ENCODE data around the gene STPG3. TPM values are rescaled to one million over a fixed set of nuclear protein-coding genes. Genes with fewer than 3 reads are reported as not detected.

Gene STPG3
- polyA plus RNA-seq, 12 donors: 0.24 to 0.54 (median 0.30) TPM; not detected in 6

DNA sequence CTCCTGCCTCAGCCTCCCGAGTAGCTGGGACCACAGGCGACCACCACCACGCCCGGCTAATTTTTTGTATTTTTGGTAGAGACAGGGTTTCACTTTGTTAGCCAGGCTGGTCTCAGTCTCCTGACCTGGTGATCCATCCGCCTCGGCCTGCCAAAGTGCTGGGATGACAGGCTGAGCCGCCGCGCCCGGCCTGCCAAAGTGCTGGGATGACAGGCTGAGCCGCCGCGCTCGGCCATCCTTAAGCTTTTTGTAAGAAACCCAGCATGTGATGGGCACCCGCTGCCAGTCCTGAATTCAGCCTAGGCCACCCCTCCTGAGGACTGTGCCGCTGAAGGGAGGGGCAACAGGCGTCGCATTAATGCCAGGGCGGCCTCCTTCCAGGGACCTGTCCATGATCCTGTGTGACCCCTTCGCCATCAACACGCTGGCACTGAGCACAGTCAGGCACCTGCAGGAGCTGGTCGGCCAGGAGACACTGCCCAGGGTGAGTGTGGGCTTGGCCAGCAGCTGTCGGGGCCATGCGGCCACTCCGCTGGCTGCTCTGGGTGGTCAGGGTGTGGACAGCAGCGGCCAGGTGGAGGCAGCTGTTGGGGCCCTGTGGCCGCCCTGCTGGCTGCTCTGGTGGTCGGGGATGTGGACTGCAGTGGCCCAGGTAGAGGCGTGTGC, 14.5 kb downstream of the STPG3 start:
- no peak for DNase-seq

DNA sequence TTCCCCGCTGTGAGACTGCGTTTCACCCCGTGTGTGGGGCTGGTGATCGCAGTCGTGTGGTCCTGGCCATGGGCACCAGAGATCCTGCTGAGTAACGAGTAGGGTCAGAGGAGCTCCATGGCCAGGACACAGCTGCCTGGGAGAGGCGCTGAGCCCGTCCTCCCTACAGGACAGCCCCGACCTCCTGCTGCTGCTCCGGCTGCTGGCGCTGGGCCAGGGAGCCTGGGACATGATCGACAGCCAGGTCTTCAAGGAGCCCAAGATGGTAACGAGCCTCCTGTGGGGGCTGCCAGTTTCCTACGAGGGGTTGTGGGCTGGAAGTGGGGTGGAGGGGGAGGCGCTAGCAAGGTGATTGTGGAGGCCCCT, 15.1 kb downstream of the STPG3 start:
- no peak for DNase-seq

DNA sequence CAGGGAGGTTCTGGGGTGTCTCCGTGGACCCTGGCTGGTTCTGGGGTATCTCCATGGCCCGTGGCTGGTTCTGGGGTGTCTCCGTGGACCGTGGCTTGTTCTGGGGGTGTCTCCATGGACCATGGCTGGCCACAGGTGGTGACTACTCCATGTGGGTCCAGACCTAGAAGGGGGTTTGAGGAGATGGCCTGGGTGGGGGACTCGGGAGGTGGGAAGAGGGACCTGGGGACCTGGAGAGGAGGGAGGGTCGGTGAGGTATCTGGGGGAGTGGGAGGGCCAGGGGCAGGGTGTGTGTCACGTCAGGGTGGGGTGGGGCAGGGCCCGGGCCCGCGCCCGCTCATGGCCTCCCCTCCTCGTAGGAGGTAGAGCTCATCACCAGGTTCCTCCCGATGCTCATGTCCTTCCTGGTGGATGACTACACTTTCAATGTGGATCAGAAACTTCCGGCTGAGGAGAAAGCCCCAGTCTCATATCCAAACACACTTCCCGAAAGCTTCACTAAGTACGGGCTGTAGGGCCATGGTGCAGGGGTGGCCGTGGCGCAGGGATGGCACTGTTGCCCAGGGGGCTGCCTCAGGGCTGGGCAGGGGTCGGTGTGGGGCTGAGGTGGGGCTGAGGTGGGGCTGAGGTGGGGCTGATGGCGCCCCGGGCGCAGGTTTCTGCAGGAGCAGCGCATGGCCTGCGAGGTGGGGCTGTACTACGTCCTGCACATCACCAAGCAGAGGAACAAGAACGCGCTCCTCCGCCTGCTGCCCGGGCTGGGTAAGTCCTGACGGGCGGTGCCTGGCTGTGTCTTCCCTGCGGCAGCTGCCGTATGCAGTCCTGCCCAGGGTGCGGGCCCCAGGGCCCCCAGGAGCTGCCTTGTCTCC, 15.7 kb downstream of the STPG3 start:
- no peak for DNase-seq

DNA sequence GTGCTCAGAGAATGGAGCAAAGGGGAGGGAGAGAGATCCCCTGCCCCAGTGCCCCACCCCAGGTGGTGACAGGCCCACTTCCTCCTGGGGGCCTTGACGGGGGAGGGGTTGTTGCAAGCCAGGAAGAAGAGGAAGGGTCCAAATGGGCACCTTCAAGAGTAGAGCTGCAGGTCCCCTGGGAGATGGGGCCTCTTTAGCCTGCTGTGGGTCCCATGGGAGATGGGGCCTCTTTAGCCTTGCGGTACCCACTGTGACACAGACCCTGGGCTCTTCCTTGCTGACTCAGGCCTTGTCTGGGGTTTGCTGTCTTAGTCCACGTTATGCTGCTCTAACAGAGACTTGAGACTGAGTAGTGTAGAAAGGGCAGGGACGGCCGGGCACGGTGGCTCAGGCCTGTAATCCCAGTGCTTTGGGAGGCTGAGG, 16.9 kb downstream of the STPG3 start:
- DNase-seq: no peak

DNA sequence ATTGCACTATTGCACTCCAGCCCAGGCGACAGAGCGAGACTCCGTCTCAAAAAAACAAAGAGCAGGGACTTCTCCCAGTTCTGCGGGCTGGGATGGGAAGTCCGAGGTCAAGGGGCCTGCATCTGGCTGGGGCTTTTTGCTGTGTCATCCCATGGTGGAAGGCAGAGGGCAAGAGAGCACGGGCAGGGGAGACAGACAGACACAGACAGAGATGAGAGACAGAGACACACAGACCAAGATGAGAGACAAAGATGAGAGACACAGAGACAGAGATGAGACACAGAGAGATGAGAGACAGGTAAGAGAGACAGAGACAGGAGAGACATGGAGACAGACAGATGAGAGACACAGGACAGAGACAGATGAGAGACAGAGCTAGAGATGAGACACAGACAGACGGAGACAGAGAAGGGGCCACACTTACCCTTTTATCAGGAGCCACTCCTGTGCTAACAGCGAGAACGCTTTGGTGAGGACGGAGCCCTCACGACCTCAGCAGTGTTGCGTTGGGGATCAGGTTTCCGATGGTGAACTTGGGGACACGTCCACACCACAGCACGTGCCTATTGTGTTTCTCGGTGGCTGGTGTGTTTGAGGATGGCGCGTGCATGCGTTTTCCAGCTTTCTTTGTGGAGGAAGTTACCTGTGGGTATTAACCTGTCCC, 17.6 kb downstream of the STPG3 start:
- no peak for DNase-seq

DNA sequence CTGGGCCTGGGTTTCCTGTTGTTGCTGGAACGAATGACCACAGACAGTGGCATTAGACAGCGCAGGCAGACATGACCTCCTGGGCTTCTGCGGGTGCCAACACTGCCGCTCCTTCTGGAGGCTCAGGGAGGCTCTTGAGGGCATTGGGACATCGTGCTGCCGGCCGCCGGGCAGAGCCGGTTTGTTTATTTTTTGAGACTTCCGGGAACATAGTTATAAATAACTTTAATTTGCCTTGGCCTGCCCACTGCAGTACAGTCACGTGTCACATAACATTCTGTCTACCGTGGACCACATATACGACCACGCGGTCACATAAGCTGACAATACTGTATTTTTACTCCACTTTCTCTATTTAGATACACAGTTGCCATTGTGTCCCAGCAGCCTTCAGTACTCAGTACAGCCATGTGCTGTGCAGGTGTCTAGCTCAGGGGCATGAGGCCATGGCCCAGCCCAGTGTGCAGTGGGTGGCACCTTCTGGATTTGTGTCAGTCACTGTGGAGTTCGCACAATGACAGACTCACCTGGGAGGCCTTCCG, 18.2 kb downstream of the STPG3 start:
- no peak for DNase-seq

DNA sequence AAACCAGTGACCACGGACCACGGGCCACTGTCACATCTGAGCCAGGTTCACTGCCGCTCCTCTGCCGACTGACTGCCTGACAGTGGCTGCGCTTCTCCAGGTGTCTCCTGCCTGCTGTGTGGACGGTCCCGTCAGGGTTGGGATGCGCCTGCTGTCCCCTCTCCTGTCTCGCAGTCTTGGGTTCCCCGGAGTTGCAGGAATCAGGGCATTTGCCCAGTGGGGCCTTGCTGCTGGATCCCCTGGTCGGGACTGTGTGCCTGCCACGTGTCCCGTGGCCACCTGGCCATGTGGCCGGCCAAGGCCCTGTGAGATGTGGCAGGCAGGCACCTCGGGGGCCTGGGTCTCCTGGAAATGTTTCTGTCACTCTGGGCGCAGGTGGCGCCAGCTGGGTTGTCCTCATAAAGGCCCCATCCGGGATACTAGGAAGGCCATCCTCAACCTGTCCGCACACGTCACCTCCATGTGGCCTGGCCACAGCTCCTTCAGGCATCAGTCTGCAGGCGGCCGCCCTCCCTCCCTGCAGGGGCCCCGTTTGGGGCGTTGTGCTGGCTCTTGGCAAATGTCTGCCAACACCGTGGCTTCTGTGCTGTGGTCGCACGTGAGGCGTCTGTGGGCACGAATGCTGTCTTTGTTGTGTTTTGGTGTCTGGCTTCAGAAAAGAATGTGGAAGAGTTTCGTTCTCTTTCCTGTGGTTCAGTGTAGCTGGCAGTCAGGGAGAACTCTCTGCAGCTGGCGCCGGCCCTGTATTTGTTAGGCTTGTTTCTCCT, 20.0 kb downstream of the STPG3 start:
- DNase-seq: no peak

DNA sequence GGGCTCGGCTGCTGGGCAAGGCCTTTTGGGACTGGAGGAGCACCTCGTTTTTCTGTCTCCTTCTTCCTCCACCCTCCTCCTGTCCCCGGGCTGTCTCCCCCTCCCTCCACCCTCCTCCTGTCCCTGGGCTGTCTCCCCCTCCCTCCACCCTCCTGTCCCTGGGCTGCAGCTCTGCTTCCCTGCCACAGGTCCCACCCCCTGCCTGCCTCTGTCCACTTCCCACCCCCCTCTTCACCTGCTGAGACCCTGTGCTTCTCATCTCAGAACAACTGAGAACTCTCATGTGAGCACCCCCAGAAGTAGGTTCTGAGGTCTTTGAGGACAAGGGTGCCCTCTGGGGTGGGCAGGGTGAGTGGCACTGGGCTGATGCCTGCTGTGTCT, 20.6 kb downstream of the STPG3 start:
- no peak for DNase-seq

DNA sequence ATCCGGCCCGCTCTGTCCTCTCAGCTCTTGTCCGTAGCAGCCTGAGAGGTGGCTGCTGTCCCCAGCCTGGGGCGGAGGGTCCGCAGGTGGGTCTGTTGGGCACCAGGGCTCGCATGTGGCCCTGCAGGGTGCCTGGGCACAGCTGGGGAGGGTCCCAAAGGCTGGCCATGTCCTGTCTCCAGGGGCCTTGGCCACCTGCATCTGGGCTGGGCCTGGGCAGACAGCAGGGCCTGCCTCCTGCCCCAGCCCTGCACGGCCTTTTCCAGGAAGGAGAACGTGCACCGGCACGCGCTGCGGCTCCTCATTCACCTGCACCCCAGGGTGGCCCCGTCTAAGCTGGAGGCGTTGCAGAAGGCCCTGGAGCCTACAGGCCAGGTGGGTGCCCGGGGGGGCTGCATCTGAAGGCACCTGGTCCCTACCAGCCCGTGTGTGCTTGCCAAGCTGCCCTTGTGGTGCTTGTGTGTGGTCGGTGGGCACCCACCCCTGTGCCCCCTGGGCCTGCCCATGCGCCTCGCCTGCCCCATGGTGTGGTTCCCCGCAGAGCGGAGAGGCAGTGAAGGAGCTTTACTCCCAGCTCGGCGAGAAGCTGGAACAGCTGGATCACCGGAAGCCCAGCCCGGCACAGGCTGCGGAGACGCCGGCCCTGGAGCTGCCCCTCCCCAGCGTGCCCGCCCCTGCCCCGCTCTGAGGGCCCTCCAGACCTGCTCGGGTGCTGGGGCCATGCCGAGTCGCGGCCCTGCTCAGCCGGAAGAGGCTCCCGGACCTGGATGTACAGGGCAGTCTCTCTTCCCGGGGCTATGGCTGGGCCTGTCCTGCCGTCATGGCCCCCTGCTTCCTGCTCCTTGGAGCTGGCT, 21.4 kb downstream of the STPG3 start:
- no peak for DNase-seq

DNA sequence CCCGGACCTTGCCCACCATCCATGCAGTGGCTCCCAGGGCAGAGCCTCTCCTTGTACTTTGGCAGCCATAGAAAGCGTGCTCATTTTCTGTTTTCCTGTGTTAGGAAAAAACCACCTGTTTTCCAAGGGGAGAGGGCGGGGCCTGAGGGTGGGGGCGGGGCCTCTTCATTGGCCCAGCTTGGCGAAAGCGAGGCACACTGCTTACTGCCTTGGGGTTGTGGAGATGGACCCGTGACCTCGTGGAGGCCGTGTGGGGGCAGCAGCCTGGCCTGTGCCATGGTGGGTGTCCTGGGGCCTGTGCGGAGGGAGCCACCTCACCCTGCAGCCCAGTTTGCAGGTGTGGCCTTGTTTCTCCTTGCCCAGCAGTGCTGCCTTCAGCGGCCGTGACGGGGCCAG, 22.0 kb downstream of the STPG3 start:
- no peak for DNase-seq

DNA sequence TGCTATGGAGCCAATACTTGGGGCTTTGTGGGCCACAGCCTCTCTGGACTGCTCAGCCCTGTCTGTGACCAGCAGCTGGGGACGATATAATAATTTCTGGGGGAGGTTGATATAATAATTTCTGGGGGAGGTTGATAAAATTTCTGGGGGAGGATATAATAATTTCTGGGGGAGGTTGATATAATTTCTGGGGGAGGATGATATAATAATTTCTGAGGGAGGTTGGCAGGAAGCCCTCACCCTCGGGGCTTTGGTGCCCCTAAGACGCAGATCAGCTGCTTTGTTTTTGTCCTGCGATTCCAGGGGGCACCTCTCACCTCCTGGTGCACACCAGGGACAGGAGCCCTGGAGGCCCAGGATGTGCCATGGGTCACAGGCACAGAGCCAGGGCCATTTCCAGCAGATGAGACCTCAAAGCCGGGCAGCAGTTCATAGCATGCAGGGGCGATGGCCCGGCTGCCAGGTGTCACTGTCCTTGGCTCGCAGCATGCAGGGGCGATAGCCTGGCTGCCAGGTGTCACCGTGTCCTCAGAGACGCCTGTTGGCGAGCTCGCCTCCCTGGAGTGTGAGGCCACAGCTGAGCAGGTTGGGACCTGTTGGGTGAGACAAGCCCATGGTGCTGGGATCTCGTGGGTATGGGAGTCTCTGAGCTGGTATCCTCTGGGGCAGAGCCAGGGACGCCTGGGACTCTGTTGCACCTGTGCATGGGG, 22.7 kb downstream of the STPG3 start:
- no peak for DNase-seq

DNA sequence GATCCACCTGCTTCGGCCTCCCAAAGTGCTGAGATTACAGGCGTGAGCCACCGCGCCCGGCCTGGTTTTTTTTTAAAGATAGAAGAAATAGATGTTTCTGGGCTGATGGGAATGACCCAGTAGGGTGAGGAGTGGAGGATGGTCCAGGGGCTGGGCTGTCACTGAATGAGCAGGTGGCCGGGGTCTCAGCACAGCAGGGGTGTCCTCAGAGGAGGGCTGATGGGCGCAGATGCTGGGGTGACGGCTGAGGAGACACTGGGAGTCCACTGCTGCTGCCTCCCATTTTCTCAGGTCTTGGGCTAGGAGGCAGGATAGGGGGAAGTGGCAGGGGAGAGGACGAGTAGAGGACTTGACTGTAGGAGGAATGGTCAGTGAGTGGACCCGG, 24.1 kb downstream of the STPG3 start:
- no peak for DNase-seq

DNA sequence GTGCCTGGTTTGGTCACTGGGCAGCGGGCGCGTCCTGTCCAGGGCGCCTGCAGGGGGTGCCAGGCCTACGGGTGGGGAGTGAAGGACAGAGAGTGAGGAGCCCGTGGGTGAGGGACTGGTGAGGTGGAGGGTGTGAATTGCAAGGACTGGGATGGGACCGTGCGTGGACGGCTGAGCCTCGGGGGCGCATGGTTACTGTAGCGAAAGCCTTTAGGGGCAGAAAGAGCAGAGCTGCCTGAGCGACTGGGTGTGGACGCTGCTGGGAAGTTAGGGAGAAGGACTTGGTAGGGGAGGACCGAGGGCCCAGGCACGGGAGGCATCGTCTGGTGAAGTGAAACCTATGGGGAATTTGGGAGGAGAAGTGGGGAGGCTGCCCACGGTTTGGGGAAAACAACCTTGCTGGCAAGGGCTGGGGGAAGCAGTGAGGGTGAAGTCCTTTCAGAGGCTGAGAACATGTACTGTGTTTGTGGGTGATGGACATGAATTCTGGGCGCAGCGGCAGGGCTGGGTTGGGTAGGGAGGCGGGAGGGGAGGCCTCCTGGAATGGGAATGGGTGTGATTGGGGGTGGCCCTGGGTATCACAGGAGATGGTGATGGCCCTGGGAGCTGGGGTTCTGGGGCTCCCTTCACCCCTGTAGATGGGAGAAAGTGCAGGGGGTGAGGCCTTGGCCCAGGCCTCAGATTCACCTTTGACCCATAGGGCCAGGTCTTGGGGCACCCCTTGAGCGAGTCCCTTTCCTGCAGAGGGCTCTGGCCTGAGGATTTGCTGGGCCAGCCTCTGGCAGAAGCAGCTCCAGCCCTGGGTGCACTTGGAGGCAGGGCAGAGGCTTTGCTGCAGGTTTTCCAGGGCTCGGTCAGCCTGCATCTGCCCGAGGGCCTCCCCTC, 24.7 kb downstream of the STPG3 start:
- DNase-seq: no peak

DNA sequence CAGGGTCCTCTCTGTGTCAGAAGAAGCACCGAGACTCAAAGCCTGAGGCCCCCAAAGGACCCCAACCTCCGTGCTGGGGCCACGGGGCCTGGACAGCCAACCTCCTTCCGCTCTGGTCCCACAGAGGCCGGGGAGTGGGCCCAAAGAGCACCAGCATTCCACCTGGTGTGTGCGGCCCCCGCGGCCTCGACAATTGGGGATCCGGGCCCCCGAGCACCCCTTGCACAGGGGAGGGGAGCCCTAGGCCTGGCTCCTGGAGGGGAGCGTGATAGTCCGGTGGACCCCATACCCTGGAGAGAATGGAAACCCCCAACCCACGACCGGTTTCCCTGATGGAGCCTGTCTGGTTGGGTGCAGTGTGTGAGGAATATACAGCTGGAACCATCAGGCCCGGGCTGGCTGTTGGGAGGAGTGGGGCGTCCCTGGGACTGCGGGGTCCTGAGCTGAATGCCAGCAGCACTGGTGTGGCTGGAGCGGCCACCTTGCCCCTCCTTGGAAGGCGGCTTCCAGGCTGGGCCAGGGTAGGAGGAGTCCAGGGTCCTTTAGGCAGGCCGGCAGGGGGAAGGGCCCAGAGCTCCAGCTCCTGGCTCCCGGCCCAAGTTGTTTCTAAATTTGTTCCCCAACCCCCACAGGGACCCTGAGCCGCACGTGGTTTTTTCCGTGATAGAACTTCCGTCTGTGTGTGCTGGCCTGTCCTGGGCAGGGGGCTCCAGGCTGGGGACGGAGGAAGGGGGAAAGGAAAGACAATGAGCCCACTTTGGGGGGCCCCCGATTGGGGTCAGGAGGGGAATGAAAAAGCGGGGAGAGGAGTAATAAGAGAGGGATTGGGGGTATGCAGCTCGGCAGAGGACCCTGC, 25.6 kb downstream of the STPG3 start:
- DNase-seq: peak; percentile 87

DNA sequence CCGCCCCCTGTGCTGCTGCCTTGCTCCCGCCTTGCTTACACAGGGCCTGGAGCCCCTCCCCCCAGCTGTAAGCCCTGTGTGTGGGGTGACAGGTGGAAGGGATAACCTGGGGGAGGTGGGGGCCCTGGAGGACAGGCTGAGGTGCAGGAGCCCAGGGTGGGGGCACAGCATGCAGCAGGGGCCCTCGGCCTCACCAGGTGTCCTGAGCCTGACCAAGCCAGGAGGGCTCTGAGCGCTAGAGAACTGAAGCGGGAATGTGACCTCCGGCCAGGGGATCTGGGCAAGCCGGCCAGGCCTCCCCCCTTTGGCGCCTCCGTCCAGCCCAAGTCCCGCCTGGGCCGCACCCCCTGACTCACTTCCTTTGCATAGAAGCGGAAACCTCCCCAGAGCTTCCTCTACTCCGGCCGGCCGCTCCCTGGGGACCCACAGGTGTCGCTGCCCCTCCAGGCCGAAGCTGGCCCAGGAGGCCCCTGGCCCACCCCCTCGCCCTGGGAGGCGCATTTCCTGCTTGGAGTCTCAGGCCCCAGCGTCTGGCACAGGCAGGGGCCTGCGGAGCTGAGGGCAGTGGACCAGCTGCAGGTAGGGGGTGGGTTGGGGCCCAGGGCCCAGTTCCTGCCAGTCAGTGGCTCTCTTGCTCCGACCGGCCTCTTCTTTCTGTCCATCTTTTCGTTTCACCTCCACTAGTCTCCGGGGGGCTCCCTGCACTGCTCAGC, 26.4 kb downstream of the STPG3 start, which contains the start of gene TOR4A:
TOR4A (plus strand) TSS at position 398 of the 713 bp plus-strand sequence. CDS start 964 bp downstream, outside the sequence.
- DNase-seq: peak; percentile 58

DNA sequence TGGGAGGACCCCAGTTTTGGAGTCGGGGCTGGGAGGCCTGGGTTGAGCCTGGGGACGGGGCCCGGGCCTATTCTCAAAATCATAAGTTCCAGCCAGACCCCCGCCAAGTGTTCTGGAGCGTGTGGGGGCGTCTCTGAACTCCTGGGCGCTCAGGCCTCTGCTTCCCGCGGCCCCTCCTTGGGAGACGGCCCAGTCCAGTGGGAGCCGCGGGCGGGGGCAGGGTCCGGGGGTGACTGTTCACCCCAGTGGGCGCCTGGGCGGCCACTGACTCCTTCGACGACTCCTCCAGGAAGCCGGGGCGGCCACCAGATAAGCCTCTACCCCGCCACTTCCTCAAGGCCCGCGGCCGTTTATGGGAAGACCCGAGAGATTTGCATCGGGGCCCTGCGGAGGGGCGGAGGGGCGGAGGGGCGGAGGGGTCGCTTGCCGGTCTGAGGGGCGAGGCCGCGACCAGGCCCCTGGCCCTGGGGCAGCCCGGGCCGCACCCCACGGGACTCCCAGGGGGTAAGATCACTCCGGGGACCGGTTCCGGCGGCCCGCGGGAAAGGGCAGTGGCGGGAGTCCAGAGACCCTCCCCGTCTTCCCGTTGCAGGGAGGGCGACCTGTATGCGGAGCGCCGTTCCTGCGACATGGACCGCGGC, 27.1 kb downstream of the STPG3 start:
- DNase-seq: no peak

Data from muscle of arm (tissue), 12 donors.